ENCODE measurements around the gene ST14.

- TF ChIP-seq POLR2A (IDR thresholded peaks at IDR 0.05), result no peak
- no peak for TF ChIP-seq CTCF (IDR thresholded peaks at IDR 0.05)
Observed at GRCh38 chr11:130204703-130205095, 45.1 kb downstream of the ST14 start.

Data from heart left ventricle (tissue), 13 donors.